ENCODE results near the gene AICDA.

The AICDA gene

GRCh38 chr12:8553088-8553627, 59.5 kb downstream of the AICDA start:
- DNase-seq: no peak

Data from fibroblast of upper back skin (primary cell).